MCF 10A (cell line): Measurements from ENCODE around the gene MTA2. TPM values are rescaled to one million over a fixed set of nuclear protein-coding genes. Genes with fewer than 3 reads are reported as not detected.
"Not testable (repeated sequence)": the region's sequence is repeated elsewhere in the genome, so short reads cannot be mapped to it uniquely, and the experiment has no call there.

Experiments used
- BruUV-seq: library from RNA; stranded (reverse); fragments of 400-500 nt; replicated peaks from 2 replicates; lab custom pipeline; 2021; lab: Mats Ljungman, UMichigan
- CTCF ChIA-PET: fragments of 300-600 bp; sonication (Branson Sonifier 250); formaldehyde crosslinking; extraction: SDS; loops from one replicate; lab custom pipeline; 2021; ENCODE audit warnings: antibody characterized with exemption, inconsistent platforms; lab: Yijun Ruan, JAX
- POLR2A ChIA-PET: fragments of 300-600, 350-650 bp; sonication (Branson Sonifier 250); formaldehyde crosslinking; extraction: SDS; loops from one replicate; lab custom pipeline; 2020; ENCODE audit warnings: antibody characterized with exemption, inconsistent platforms; lab: Yijun Ruan, JAX
- DNase-seq: peaks from one replicate; pipeline ENCODE4 v3.0.0-alpha.2; 2018; ENCODE audit not compliant: unreplicated experiment
- H3K27ac Mint-ChIP-seq: one replicate; pipeline ENCODE4 v1.8.0; 2022; ENCODE audit warnings: mild to moderate bottlenecking, low read depth, mixed read lengths; ENCODE audit not compliant: unreplicated experiment
- H3K27me3 Mint-ChIP-seq: one replicate; pipeline ENCODE4 v1.8.0; 2022; ENCODE audit warnings: mixed read lengths; ENCODE audit not compliant: insufficient read depth, unreplicated experiment
- H3K36me3 Mint-ChIP-seq: one replicate; pipeline ENCODE4 v1.8.0; 2022; ENCODE audit warnings: mild to moderate bottlenecking, moderate library complexity, mixed read lengths; ENCODE audit not compliant: insufficient read depth, unreplicated experiment
- H3K4me1 Mint-ChIP-seq: one replicate; pipeline ENCODE4 v1.8.0; 2022; ENCODE audit warnings: mixed read lengths; ENCODE audit not compliant: insufficient read depth, unreplicated experiment
- H3K4me3 Mint-ChIP-seq: one replicate; pipeline ENCODE4 v1.8.0; 2022; ENCODE audit warnings: mild to moderate bottlenecking, moderate library complexity, mixed read lengths; ENCODE audit not compliant: unreplicated experiment
- H3K9me3 Mint-ChIP-seq: one replicate; pipeline ENCODE4 v1.8.0; 2022; ENCODE audit warnings: mixed read lengths; ENCODE audit not compliant: unreplicated experiment
- intact Hi-C: fragments of 100-400 bp; cut with micrococcal nuclease; formaldehyde crosslinking; loops from 2 replicates; pipeline ENCODE4 v1.14.1; 2022
- total RNA-seq: library from RNA; stranded (reverse); gene quantifications from 2 replicates; pipeline ENCODE4 v1.2.3, GENCODE V29; 2022
- TF ChIP-seq, protein P1 (sequence below): fragments of 200-600 bp; IDR thresholded peaks from one replicate; pipeline ENCODE4 v1.8.0; 2022; ENCODE audit warnings: antibody characterized with exemption, mild to moderate bottlenecking; ENCODE audit not compliant: unreplicated experiment

MTA2 gene
- total RNA-seq, 1 experiment from 2014 or later: 176 TPM

DNA sequence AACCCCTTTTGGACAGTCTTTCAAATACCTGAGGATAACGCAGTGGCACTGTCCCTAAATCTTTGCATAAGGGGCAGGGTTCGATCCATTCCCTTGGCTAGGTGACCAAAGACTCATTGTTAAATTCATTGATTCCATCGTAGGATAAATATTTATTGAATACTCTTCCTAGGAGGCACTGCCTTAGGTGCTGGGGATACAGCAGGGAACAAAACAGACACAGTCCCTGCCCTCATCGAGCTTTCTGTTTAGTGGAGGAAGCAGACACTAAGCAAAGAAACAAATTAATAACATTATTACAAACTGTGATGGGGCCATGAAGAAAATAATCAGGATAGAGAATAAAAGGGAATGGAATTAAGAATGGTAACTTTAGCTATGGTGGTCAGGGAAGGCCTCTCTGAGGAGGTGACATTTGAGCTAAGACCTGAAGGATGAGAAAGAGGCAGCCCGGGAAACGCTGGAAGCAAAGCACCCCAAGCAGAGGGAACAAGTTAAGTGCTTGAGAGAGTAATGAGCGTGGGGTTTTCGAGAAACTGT, 19.4 kb upstream of the MTA2 start:
- TF ChIP-seq, protein P1, sequence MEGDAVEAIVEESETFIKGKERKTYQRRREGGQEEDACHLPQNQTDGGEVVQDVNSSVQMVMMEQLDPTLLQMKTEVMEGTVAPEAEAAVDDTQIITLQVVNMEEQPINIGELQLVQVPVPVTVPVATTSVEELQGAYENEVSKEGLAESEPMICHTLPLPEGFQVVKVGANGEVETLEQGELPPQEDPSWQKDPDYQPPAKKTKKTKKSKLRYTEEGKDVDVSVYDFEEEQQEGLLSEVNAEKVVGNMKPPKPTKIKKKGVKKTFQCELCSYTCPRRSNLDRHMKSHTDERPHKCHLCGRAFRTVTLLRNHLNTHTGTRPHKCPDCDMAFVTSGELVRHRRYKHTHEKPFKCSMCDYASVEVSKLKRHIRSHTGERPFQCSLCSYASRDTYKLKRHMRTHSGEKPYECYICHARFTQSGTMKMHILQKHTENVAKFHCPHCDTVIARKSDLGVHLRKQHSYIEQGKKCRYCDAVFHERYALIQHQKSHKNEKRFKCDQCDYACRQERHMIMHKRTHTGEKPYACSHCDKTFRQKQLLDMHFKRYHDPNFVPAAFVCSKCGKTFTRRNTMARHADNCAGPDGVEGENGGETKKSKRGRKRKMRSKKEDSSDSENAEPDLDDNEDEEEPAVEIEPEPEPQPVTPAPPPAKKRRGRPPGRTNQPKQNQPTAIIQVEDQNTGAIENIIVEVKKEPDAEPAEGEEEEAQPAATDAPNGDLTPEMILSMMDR: no peak
- Mint-ChIP-seq H3K4me1 (peaks cover 12% of the 10 kb centered on the region), H3K27me3 (no peaks in the 10 kb centered on the region), H3K9me3 (no peaks in the 10 kb centered on the region), H3K36me3 (peaks cover 54% of the 10 kb centered on the region), H3K4me3 (peak overlapping the region; percentile 97), H3K27ac (peak overlapping the region; percentile 92)
- intact Hi-C loops: loop anchor here (2.0 kb wide), 1 partner anchor 30 kb away; the partner anchor contains the start of gene TUT1
- CTCF ChIA-PET: interaction anchor here (0.9 to 2.5 kb wide), 7 partner anchors 9 to 29 kb away, joined by 3 to 17 read pairs (median 7); partner anchors contain the start of genes EML3 and TUT1
- DNase-seq: no peak
- POLR2A ChIA-PET: interaction anchor here (0.5 to 7.3 kb wide), 36 partner anchors 11 to 1696 kb away, joined by 3 to 149 read pairs (median 5); partner anchors contain the start of genes AHNAK, C11orf98, CSKMT and EEF1G
- TSS peak; percentile 24 for BruUV-seq

DNA sequence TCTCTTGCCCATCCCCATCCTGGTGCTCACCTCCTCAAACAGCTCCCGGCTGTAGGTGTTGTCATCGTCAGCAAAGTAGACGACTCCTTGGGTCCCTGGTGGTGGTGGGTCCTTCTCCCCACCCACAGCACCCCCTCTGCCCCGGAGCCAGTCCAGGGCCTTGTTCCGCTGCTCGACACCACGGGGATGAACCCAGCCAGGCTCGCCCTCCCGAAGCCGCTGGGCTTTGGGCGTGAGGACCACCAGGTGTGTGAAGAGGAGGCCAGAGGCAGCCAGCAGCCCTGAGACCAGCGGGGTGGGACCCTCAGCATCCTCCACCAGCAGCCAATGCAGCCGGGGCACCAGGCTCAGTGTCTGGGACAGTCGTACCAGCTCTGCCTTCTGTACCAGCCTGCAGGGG, 15.3 kb upstream of the MTA2 start:
- intact Hi-C loops, DNase-seq, H3K9me3 Mint-ChIP-seq, H3K4me3 Mint-ChIP-seq, BruUV-seq, H3K27me3 Mint-ChIP-seq, H3K27ac Mint-ChIP-seq: not testable (repeated sequence)
- ChIA-PET CTCF (interaction anchor here (0.6 kb wide), 2 partner anchors 21 to 239 kb away, joined by 3 to 4 read pairs; no protein-coding TSS in a partner anchor), POLR2A (interaction anchor here (0.6 to 7.3 kb wide), 4 partner anchors 17 to 178 kb away, joined by 4 to 149 read pairs (median 58); partner anchors contain the start of genes EEF1G, MTA2 and TUT1)
- Mint-ChIP-seq H3K36me3 (peaks cover 45% of the 10 kb centered on the region), H3K4me1 (peaks cover 22% of the 10 kb centered on the region)

DNA sequence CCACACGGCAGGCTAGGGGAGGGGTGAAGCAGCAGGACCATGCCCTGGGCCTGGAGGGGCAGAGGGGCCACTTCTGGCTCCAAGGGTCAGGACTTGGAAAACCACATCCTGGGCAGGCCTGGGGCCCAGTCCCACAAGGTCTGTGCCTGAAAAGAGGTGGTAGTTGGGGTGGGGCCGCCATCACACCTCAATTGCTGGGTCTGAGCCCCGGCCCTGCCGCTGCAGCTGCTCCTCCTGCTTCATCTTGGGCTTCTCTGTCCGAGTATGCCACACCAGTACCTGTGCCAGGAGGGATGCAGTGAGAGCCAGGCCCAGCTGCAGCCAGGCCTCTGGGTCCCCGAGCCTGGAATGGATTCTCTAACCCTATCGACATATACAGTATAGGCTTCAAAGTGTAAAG, 13.9 kb upstream of the MTA2 start:
- H3K27me3 Mint-ChIP-seq: no peaks in the 10 kb centered on the region
- POLR2A ChIA-PET: interaction anchor here (0.9 to 8.4 kb wide), 3 partner anchors 15 to 138 kb away, joined by 3 to 98 read pairs (median 10); partner anchors contain the start of genes MTA2, TUT1 and ZBTB3

DNA sequence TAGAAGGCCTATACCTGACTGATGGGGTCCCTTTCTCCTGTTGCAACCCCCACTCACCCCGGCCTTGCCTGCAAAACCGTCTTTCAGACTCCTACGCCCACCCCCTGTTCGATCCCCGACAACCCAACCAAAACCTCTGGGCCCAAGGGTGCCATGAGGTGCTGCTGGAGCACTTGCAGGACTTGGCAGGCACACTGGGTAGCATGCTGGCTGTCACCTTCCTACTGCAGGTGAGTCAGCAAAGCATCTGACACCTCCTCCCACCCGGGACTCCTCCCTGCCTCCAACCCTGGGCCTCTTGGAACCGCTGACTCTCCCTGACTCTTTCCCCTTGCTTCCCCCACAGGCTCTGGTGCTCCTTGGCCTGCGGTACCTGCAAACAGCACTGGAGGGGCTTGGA, 12.6 kb upstream of the MTA2 start:
- no TSS peak for BruUV-seq
- ChIA-PET POLR2A (interaction anchor here (1.1 to 8.4 kb wide), 2 partner anchors 14 to 173 kb away, joined by 3 to 98 read pairs; partner anchors contain the start of genes MTA2 and TMEM179B), CTCF (interaction anchor here (1.5 to 4.2 kb wide), 2 partner anchors 11 to 22 kb away, joined by 7 to 39 read pairs; partner anchors contain the start of gene TUT1)
- TF ChIP-seq, protein P1: no peak
- intact Hi-C loops: loop anchor here (5.0 kb wide), 2 partner anchors 33 to 42 kb away; partner anchors contain the start of genes EEF1G and GANAB
- peak; percentile 62 for DNase-seq
- Mint-ChIP-seq H3K36me3 (peaks cover 38% of the 10 kb centered on the region), H3K4me3 (no peak overlapping the region), H3K27ac (peak overlapping the region; percentile 57), H3K4me1 (peaks cover 10% of the 10 kb centered on the region), H3K27me3 (no peaks in the 10 kb centered on the region), H3K9me3 (no peaks in the 10 kb centered on the region)

More for the DNA sequence above, 13.9 kb upstream of the MTA2 start:
- Mint-ChIP-seq H3K36me3 (peaks cover 41% of the 10 kb centered on the region), H3K4me1 (peaks cover 15% of the 10 kb centered on the region), H3K9me3 (no peaks in the 10 kb centered on the region), H3K4me3 (no peak overlapping the region), H3K27ac (no peak overlapping the region)
- no TSS peak for BruUV-seq
- TF ChIP-seq, protein P1: no peak
- CTCF ChIA-PET: no interaction called here
- DNase-seq: no peak
- intact Hi-C loops: no loop called here
